Measurements from ENCODE around the gene TANC1.

The TANC1 gene

GRCh38 chr2:159019021-159019420, 50.6 kb downstream of the TANC1 start:
- DNase-seq (ENCODE audit: low read depth): no peak
- no peak overlapping the region for H3K4me3 ChIP-seq (replicated peaks; ENCODE audit: low read depth, low read length)
- no peak for TF ChIP-seq CTCF (IDR thresholded peaks at IDR 0.05; ENCODE audit: low read length, missing control alignments)

- DNase-seq (ENCODE audit: low read depth): no peak
- no peak for TF ChIP-seq CTCF (IDR thresholded peaks at IDR 0.05; ENCODE audit: low read length, missing control alignments)
- no peak overlapping the region for H3K4me3 ChIP-seq (replicated peaks; ENCODE audit: low read depth, low read length)
Measured at GRCh38 chr2:159022019-159022418, 53.6 kb downstream of the TANC1 start.

- no peak for TF ChIP-seq CTCF (IDR thresholded peaks at IDR 0.05; ENCODE audit: low read length, missing control alignments)
- no peak overlapping the region for H3K4me3 ChIP-seq (replicated peaks; ENCODE audit: low read depth, low read length)
- DNase-seq (ENCODE audit: low read depth): no peak
Measured at GRCh38 chr2:159026170-159026569, 57.7 kb downstream of the TANC1 start.

GRCh38 chr2:159028776-159029175, 60.3 kb downstream of the TANC1 start:
- TF ChIP-seq CTCF (IDR thresholded peaks at IDR 0.05; ENCODE audit: low read length, missing control alignments): no peak
- H3K4me3 ChIP-seq (replicated peaks; ENCODE audit: low read depth, low read length): no peak overlapping the region
- no peak for DNase-seq (ENCODE audit: low read depth)

GRCh38 chr2:159029936-159030335, 61.5 kb downstream of the TANC1 start:
- TF ChIP-seq CTCF (IDR thresholded peaks at IDR 0.05; ENCODE audit: low read length, missing control alignments): no peak
- no peak for DNase-seq (ENCODE audit: low read depth)
- no peak overlapping the region for H3K4me3 ChIP-seq (replicated peaks; ENCODE audit: low read depth, low read length)

- TF ChIP-seq CTCF (IDR thresholded peaks at IDR 0.05; ENCODE audit: low read length, missing control alignments): no peak
- no peak overlapping the region for H3K4me3 ChIP-seq (replicated peaks; ENCODE audit: low read depth, low read length)
- DNase-seq (ENCODE audit: low read depth): peak; percentile 84
Measured at GRCh38 chr2:159030674-159031380, 62.4 kb downstream of the TANC1 start.

GRCh38 chr2:159032146-159032545, 63.7 kb downstream of the TANC1 start:
- H3K4me3 ChIP-seq (replicated peaks; ENCODE audit: low read depth, low read length): no peak overlapping the region
- DNase-seq (ENCODE audit: low read depth): no peak
- no peak for TF ChIP-seq CTCF (IDR thresholded peaks at IDR 0.05; ENCODE audit: low read length, missing control alignments)
